HPDE6-E6E7 (cell line): Measurements from ENCODE around the gene MAGI2.
"Not testable (repeated sequence)": the region's sequence is repeated elsewhere in the genome, so short reads cannot be mapped to it uniquely, and the experiment has no call there.

Experiments used
- DNase-seq: peaks from one replicate; pipeline ENCODE4 v3.0.0; 2011; ENCODE audit warnings: missing footprints; ENCODE audit errors: extremely low spot score

Gene MAGI2

GRCh38 chr7:79157281-79157680 is 296.2 kb downstream of the MAGI2 start:
- no peak for DNase-seq

- DNase-seq: no peak
Observed at GRCh38 chr7:79149831-79150230, 303.6 kb downstream of the MAGI2 start.

DNA sequence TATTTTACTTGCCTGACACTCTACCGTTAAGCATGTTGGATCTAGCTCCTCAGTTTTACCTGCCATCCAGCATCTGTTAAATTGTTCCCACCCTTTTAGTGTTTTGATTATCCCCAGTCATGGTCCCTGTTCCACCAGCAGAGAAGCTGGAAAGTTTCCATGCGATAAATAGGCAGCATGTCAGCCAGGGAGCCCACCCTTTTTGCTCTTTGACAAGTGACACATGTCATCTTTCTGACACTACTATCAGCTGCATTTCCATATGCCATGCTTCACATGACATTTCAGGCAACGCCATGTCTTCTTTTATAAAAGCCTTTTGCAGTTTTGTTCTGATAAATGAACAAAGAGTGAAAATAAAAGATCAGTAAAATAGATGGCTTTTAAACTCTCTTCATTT is 310.8 kb downstream of the MAGI2 start:
- no peak for DNase-seq

- no peak for DNase-seq
Observed at GRCh38 chr7:79141252-79141651, 312.2 kb downstream of the MAGI2 start.

GRCh38 chr7:79137942-79138341 is 315.5 kb downstream of the MAGI2 start:
- DNase-seq: no peak

- DNase-seq: no peak
Observed at GRCh38 chr7:79132844-79133451, 320.5 kb downstream of the MAGI2 start.

DNA sequence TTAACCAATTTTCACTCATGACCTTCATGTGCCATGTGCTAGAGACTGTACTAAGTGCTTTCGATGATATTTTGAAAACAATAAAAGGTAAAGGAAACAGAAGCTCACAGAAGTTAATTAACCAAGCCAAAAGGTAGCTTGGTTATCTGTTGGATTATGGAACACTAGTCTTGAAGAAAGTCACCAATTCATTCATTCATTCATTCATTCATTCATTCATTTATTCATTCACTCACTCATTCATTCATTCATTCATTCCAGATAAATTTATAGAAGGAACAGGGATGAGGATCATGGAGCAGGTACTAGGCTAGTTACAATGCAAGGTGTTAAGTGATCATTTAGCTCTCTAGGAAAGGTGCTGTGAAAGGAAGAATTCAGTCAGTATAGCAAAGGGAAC is 322.8 kb downstream of the MAGI2 start:
- DNase-seq: no peak

GRCh38 chr7:79124331-79124730 is 329.1 kb downstream of the MAGI2 start:
- no peak for DNase-seq

DNA sequence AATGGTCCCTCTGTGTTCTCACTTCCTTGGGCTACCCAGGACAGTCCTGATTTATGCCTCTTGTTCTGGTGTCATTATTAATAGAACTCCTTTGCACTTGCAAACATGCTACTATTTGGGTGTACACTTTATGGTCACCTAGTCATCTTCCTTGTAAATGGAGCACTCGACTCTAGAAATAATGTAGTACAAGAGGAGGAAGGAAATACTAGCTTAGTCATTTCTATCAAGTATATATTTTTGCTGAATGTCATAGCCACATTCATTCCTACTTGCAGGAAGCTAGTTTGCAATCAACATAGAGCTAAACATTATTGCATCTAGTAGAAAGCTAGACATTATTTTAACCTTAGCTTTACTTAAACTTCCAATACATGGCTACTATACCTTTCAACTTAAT is 335.3 kb downstream of the MAGI2 start:
- no peak for DNase-seq

GRCh38 chr7:79096361-79096805 is 357.1 kb downstream of the MAGI2 start:
- DNase-seq: no peak

DNA sequence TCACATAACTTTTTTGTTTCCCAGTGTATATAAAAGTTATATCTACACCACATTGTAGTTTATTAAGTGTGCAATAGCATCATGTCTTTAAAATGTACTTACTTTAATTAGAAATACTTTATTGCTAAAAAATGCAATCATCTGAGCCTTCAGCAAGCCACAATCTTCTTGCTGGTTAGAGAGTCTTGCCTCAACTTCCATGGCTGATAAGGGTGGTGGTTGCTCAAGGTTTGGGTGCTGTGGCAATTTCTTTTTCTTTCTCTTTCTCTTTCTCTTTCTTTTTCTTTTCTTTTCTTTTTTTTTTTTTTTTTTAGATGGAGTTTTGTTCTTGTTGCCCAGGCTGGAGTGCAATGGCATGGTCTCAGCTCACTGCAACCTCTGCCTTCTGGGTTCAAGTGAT is 360.0 kb downstream of the MAGI2 start:
- no peak for DNase-seq

DNA sequence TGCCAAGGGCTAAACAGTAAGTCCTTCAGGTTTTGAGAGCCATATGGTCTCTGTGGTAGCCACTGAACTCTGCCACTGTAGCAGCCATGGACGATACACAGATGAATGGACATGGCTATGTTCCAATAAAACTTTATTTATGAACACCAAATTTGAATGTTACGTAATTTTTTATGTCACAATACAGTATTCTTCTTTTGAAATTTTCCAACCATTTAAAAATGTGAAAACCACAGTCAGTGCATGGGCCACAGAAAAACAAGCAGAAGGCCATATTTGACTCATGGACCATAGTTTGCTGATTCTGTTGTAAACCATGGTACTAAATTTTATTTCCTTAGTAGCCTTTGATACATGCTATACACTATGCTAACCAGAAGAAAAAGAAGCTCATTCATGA is 361.8 kb downstream of the MAGI2 start:
- no peak for DNase-seq

GRCh38 chr7:79091011-79091410 is 362.5 kb downstream of the MAGI2 start:
- no peak for DNase-seq

GRCh38 chr7:79090543-79090942 is 362.9 kb downstream of the MAGI2 start:
- DNase-seq: no peak

DNA sequence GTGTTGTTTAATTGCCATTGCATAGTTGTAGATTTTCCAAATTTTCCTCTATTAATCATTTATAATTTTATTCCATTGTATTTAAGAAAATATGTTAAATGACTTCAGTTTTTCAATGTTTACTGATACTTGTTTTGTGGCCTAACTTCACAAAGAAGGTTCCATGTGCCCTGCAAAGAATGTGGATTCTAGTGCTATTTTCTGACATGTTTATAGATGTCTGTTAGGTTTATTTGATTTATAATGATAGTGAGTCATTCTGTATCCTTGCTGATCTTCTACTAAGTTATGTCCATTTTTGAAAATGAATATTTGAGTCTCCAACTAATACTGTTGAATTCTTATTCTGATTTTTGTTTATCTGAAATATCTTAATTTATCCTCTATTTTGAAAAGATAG is 369.0 kb downstream of the MAGI2 start:
- DNase-seq: no peak

DNA sequence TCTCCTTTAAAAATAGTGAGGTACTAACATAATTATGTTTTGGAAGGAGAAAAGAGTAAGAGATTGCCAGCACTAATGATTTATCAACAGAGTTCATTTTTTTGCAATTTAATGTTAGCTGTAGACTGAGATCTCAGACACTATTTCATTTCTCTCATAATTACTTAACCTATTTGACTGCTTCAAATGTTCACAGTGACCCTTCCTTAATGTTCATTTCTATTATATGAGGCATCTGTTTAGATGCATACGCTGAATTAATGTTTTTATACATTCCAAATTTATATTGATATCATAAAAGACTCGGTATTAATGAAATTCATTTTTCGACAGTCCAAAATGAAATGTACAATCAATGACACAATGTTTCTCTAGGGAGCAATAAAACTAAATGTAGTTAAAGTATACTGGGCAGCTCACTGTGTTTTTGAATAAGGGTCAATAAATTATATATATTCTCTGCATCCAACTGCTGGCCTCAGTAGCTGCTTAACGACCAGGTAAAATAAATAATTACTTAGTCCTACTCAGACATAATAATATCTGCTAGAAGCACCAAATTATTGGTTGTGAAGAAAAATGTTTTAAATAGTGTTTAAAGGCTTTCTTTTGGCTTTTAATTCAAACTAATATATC is 373.4 kb downstream of the MAGI2 start:
- no peak for DNase-seq

DNA sequence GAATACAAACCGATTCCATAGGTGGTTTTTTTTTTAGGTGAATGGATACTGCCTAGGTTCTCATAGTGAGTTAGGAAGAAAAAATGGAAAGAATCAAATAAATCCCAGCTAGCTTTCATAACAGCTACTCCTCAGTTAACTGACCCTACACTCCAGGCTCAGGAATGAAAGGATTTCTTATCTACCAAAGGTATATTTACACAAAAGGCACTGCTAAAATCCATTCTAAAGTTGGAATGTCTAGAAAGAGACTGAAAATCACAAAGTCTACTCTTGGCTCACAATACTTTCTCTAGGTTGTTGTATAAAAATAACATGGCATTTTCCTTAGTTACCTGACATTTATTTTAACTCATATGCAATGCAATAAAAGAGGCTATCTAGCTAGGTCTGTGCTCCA is 375.2 kb downstream of the MAGI2 start:
- no peak for DNase-seq

- DNase-seq: not testable (repeated sequence)
Observed at GRCh38 chr7:79071187-79071586, 382.3 kb downstream of the MAGI2 start.

- DNase-seq: no peak
Observed at GRCh38 chr7:79064187-79064823, 389.2 kb downstream of the MAGI2 start.

GRCh38 chr7:79063019-79063698 is 390.3 kb downstream of the MAGI2 start:
- no peak for DNase-seq

- no peak for DNase-seq
Observed at GRCh38 chr7:79060498-79060897, 393.0 kb downstream of the MAGI2 start.

DNA sequence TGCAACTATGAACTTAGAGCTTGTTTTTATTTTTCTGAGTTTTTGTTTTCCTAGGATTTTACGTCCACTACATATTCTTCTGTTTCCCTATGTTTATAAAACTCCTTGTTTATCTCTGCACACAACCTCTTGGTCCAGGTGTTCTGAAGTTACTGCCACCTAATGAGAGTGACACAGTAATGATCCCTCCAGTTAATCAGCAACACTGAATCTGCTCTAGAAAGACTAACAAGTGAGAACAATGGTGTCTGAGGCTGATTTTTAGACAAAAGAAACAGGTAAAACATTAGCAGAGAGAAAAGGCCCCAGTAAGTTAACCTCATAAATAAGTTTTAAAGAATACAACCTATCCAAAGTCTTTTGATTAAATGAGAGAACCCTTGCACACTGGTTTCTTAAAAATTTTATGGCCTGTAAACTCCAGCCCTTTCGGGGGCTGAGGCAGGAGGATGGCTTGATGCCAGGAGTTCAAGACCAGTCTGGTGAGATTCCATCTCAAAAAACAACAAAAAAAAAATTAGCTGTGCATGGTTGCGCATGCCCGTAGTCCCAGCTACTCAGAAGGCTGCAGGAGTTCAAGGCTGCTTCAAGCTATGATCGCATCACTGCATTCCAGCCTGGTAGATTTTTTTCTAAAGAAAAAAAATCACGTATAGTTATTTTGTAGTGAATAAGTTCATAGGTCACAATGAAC is 397.6 kb downstream of the MAGI2 start:
- DNase-seq: no peak
